ENCODE results near the gene R3HDM4. TPM values are rescaled to one million over a fixed set of nuclear protein-coding genes. Genes with fewer than 3 reads are reported as not detected.

Gene R3HDM4
- total and polyA plus RNA-seq, 4 donors, result 31.6 to 139 (median 77.7) TPM

GRCh38 chr19:896999-897398 is 16.0 kb downstream of the R3HDM4 start:
- WGBS, 2 donors, result 89 to 91% methylated on average over 11 of the region's 11 CpGs
- Histone ChIP-seq H3K27ac (ENCODE audit: low read depth in 1 of 2, low read length in 1 of 2) (no peak overlapping the region), H3K9me3 (ENCODE audit: control insufficient read depth in 4 of 4, insufficient read depth in 3 of 4, low read length in 3 of 4) (no peaks in the 10 kb centered on the region), H3K27me3 (ENCODE audit: control insufficient read depth in 3 of 3, insufficient read depth in 3 of 3, low read length in 2 of 3) (no peaks in the 10 kb centered on the region), H3K36me3 (ENCODE audit: control insufficient read depth in 4 of 4, insufficient read depth in 4 of 4, low read length in 4 of 4) (peaks cover 0 to 28% (median 3%) of the 10 kb centered on the region in 4 donors), H3K9ac (ENCODE audit: insufficient read depth in 1 of 2, low read length in 2 of 2) (no peak overlapping the region), H3K4me3 (no peak overlapping the region), H3K4me1 (ENCODE audit: control insufficient read depth in 5 of 5, insufficient read depth in 5 of 5, low read length in 5 of 5) (peaks cover 0 to 3% (median 0%) of the 10 kb centered on the region in 5 donors)
- DNase-seq (no peak), ATAC-seq (ENCODE audit: insufficient read depth, low FRiP score) (no peak)
- TF ChIP-seq CTCF (IDR thresholded peaks at IDR 0.05; ENCODE audit: control extremely low read depth, extremely low read depth), result no peak

GRCh38 chr19:896434-896833 is 16.6 kb downstream of the R3HDM4 start:
- peaks cover 0 to 24% (median 3%) of the 10 kb centered on the region in 4 donors for H3K36me3 ChIP-seq (ENCODE audit: control insufficient read depth in 4 of 4, insufficient read depth in 4 of 4, low read length in 4 of 4)
- ATAC-seq (ENCODE audit: insufficient read depth, low FRiP score), result no peak
- H3K4me1 ChIP-seq (ENCODE audit: control insufficient read depth in 5 of 5, insufficient read depth in 5 of 5, low read length in 5 of 5), result peaks cover 0 to 6% (median 0%) of the 10 kb centered on the region in 5 donors
- no peak overlapping the region for H3K9ac ChIP-seq (ENCODE audit: insufficient read depth in 1 of 2, low read length in 2 of 2)
- no peak overlapping the region for H3K27ac ChIP-seq (ENCODE audit: low read depth in 1 of 2, low read length in 1 of 2)
- no peaks in the 10 kb centered on the region for H3K27me3 ChIP-seq (ENCODE audit: control insufficient read depth in 3 of 3, insufficient read depth in 3 of 3, low read length in 2 of 3)
- TF ChIP-seq CTCF (IDR thresholded peaks at IDR 0.05; ENCODE audit: control extremely low read depth, extremely low read depth), result no peak
- WGBS, 2 donors, result 93 to 97% methylated on average over 10 of the region's 10 CpGs
- H3K4me3 ChIP-seq, result no peak overlapping the region
- no peak for DNase-seq
- no peaks in the 10 kb centered on the region for H3K9me3 ChIP-seq (ENCODE audit: control insufficient read depth in 4 of 4, insufficient read depth in 3 of 4, low read length in 3 of 4)

- H3K27me3 ChIP-seq (ENCODE audit: control insufficient read depth in 3 of 3, insufficient read depth in 3 of 3, low read length in 2 of 3), result no peaks in the 10 kb centered on the region
- DNase-seq, result peak; percentile 94 to 98 (median 97)
- WGBS, 2 donors, result 1 to 2% methylated on average over 50 to 69 of the region's 69 CpGs
- peaks cover 0 to 6% (median 0%) of the 10 kb centered on the region in 5 donors for H3K4me1 ChIP-seq (ENCODE audit: control insufficient read depth in 5 of 5, insufficient read depth in 5 of 5, low read length in 5 of 5)
- peak within 1 kb of the TSS; percentile 82 to 94 for H3K27ac ChIP-seq (ENCODE audit: low read depth in 1 of 2, low read length in 1 of 2)
- peak within 1 kb of the TSS; percentile 88 to 100 for H3K9ac ChIP-seq (ENCODE audit: insufficient read depth in 1 of 2, low read length in 2 of 2)
- ATAC-seq (ENCODE audit: insufficient read depth, low FRiP score), result peak; percentile 94
- peaks cover 0 to 28% (median 11%) of the 10 kb centered on the region in 4 donors for H3K36me3 ChIP-seq (ENCODE audit: control insufficient read depth in 4 of 4, insufficient read depth in 4 of 4, low read length in 4 of 4)
- H3K4me3 ChIP-seq, result peak within 1 kb of the TSS; percentile 89
- H3K9me3 ChIP-seq (ENCODE audit: control insufficient read depth in 4 of 4, insufficient read depth in 3 of 4, low read length in 3 of 4), result no peaks in the 10 kb centered on the region
- no peak for TF ChIP-seq CTCF (IDR thresholded peaks at IDR 0.05; ENCODE audit: control extremely low read depth, extremely low read depth)
Measured at GRCh38 chr19:892894-893689, 19.9 kb downstream of the R3HDM4 start, which contains the start of the genes MED16 and RNU6-9. TSS of gene MED16 (minus strand) at chr19:893187. CDS start at chr19:891131, 2,056 bp downstream. TSS of gene RNU6-9 (plus strand) at chr19:893484.
